ENCODE measurements around the gene CCNI2.

- TF ChIP-seq CTCF (IDR thresholded peaks at IDR 0.05) (no peak), POLR2A (IDR thresholded peaks at IDR 0.05) (no peak)
Measured at GRCh38 chr5:132756542-132756941, 9.3 kb downstream of the CCNI2 start.

All from testis (tissue), 2 donors.